ENCODE measurements around the gene FBXO3. TPM values are rescaled to one million over a fixed set of nuclear protein-coding genes. Genes with fewer than 3 reads are reported as not detected.
"Not testable (repeated sequence)": the region's sequence is repeated elsewhere in the genome, so short reads cannot be mapped to it uniquely, and the experiment has no call there.

Gene FBXO3, protein sequence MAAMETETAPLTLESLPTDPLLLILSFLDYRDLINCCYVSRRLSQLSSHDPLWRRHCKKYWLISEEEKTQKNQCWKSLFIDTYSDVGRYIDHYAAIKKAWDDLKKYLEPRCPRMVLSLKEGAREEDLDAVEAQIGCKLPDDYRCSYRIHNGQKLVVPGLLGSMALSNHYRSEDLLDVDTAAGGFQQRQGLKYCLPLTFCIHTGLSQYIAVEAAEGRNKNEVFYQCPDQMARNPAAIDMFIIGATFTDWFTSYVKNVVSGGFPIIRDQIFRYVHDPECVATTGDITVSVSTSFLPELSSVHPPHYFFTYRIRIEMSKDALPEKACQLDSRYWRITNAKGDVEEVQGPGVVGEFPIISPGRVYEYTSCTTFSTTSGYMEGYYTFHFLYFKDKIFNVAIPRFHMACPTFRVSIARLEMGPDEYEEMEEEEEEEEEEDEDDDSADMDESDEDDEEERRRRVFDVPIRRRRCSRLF
- 10 to 100 TPM; 23.0 to 46.4 TPM for total RNA-seq
- 10 to 100 TPM; 13.6 to 23.8 TPM for polyA plus RNA-seq
- long read RNA-seq, donor 1, transcript FBXO3-201 (11 exons, 2,397 nt): major isoform, 8 of 8 reads
- long read RNA-seq, donor 1, partial matches to known transcripts: 0 of 8 reads
- long read RNA-seq, donor 1, other reads (novel, unspliced or antisense): 0 of 8 reads
- long read RNA-seq, donor 2, partial matches to known transcripts: 6 of 9 reads
- long read RNA-seq, donor 2, other reads (novel, unspliced or antisense): 0 of 9 reads
- long read RNA-seq, donor 3, full-length matches to known transcripts: 6 of 6 reads
- long read RNA-seq, donor 3, partial matches to known transcripts: 0 of 6 reads
- long read RNA-seq, donor 3, other reads (novel, unspliced or antisense): 0 of 6 reads
- long read RNA-seq, donor 4, full-length matches to known transcripts: 6 of 6 reads
- long read RNA-seq, donor 4, partial matches to known transcripts: 0 of 6 reads
- long read RNA-seq, donor 4, other reads (novel, unspliced or antisense): 0 of 6 reads
- long read RNA-seq, donor 5, transcript FBXO3-201 (11 exons, 2,397 nt): major isoform, 8 of 12 reads
- long read RNA-seq, donor 5, partial matches to known transcripts: 0 of 12 reads
- long read RNA-seq, donor 5, other reads (novel, unspliced or antisense): 0 of 12 reads

- H3K27ac ChIP-seq (ENCODE audit: low read depth in 1 of 2, low read length in 1 of 2): peak within 1 kb of the TSS; percentile 84 to 91
Measured at GRCh38 chr11:33773987-33774735, at the start of gene FBXO3. Gene FBXO3 (minus strand): TSS chr11:33774520. CDS start chr11:33774497, 23 bp downstream.

GRCh38 chr11:33822981-33823380 is 48.7 kb upstream of the FBXO3 start:
- DNase-seq; H3K27ac ChIP-seq (ENCODE audit: low read depth in 1 of 2, low read length in 1 of 2); ATAC-seq (ENCODE audit: insufficient read depth, low FRiP score); H3K9me3 ChIP-seq (ENCODE audit: control insufficient read depth in 4 of 4, insufficient read depth in 3 of 4, low read length in 3 of 4); H3K36me3 ChIP-seq (ENCODE audit: control insufficient read depth in 4 of 4, insufficient read depth in 4 of 4, low read length in 4 of 4); H3K4me3 ChIP-seq; H3K9ac ChIP-seq (ENCODE audit: insufficient read depth in 1 of 2, low read length in 2 of 2): not testable (repeated sequence)
- Histone ChIP-seq H3K4me1 (ENCODE audit: control insufficient read depth in 5 of 5, insufficient read depth in 5 of 5, low read length in 5 of 5) (peaks cover 0 to 12% (median 0%) of the 10 kb centered on the region in 5 donors), H3K27me3 (ENCODE audit: control insufficient read depth in 3 of 3, insufficient read depth in 3 of 3, low read length in 2 of 3) (peaks cover 0 to 15% (median 4%) of the 10 kb centered on the region in 3 donors)
- 26 to 50% methylated on average over 3 of the region's 3 CpGs for WGBS, 2 donors

More at GRCh38 chr11:33773987-33774735, at the start of gene FBXO3:
- WGBS, 2 donors: 0 to 1% methylated on average over 53 to 64 of the region's 64 CpGs
- ATAC-seq (ENCODE audit: insufficient read depth, low FRiP score): peak; percentile 96
- Histone ChIP-seq H3K4me3 (peak within 1 kb of the TSS; percentile 93), H3K36me3 (ENCODE audit: control insufficient read depth in 4 of 4, insufficient read depth in 4 of 4, low read length in 4 of 4) (peaks cover 0 to 4% (median 0%) of the 10 kb centered on the region in 4 donors), H3K27me3 (ENCODE audit: control insufficient read depth in 3 of 3, insufficient read depth in 3 of 3, low read length in 2 of 3) (peaks cover 0 to 9% (median 0%) of the 10 kb centered on the region in 3 donors), H3K9ac (ENCODE audit: insufficient read depth in 1 of 2, low read length in 2 of 2) (peak within 1 kb of the TSS; percentile 65 to 96), H3K4me1 (ENCODE audit: control insufficient read depth in 5 of 5, insufficient read depth in 5 of 5, low read length in 5 of 5) (peaks cover 0 to 33% (median 10%) of the 10 kb centered on the region in 5 donors), H3K9me3 (ENCODE audit: control insufficient read depth in 4 of 4, insufficient read depth in 3 of 4, low read length in 3 of 4) (no peaks in the 10 kb centered on the region)
- peak; percentile 94 to 95 (median 94) for DNase-seq
- no peak for TF ChIP-seq CTCF (IDR thresholded peaks at IDR 0.05; ENCODE audit: control extremely low read depth, extremely low read depth)

- H3K9me3 ChIP-seq (ENCODE audit: control insufficient read depth in 4 of 4, insufficient read depth in 3 of 4, low read length in 3 of 4): no peaks in the 10 kb centered on the region
- no peak for TF ChIP-seq CTCF (IDR thresholded peaks at IDR 0.05; ENCODE audit: control extremely low read depth, extremely low read depth)
- H3K27me3 ChIP-seq (ENCODE audit: control insufficient read depth in 3 of 3, insufficient read depth in 3 of 3, low read length in 2 of 3): peaks cover 0 to 4% (median 3%) of the 10 kb centered on the region in 3 donors
- WGBS, 2 donors: 61 to 76% methylated on average over 16 of the region's 16 CpGs
- H3K36me3 ChIP-seq (ENCODE audit: control insufficient read depth in 4 of 4, insufficient read depth in 4 of 4, low read length in 4 of 4): no peaks in the 10 kb centered on the region
- DNase-seq (no peak), ATAC-seq (ENCODE audit: insufficient read depth, low FRiP score) (no peak)
- no peak overlapping the region for H3K9ac ChIP-seq (ENCODE audit: insufficient read depth in 1 of 2, low read length in 2 of 2)
- peaks cover 0 to 7% (median 0%) of the 10 kb centered on the region in 5 donors for H3K4me1 ChIP-seq (ENCODE audit: control insufficient read depth in 5 of 5, insufficient read depth in 5 of 5, low read length in 5 of 5)
- no peak overlapping the region for H3K4me3 ChIP-seq
- no peak overlapping the region for H3K27ac ChIP-seq (ENCODE audit: low read depth in 1 of 2, low read length in 1 of 2)
Measured at GRCh38 chr11:33819278-33820035, 45.1 kb upstream of the FBXO3 start.

Measured in lung (tissue), 16 donors.